ENCODE results near the gene ZNF189.

GRCh38 chr9:101372327-101373118 lies 26.1 kb upstream of the ZNF189 start:
- TF ChIP-seq POLR2AphosphoS5 (IDR thresholded peaks at IDR 0.05; ENCODE audit: low read depth, low read length) (no peak), POLR2A (IDR thresholded peaks at IDR 0.05; ENCODE audit: low read depth, low read length) (no peak), TAF1 (IDR thresholded peaks at IDR 0.05; ENCODE audit: borderline replicate concordance, low read depth, low read length) (no peak)

Data from GM12892 (cell line).